GM13976 (cell line): ENCODE data around the gene MAU2.
"Not testable (repeated sequence)": the region's sequence is repeated elsewhere in the genome, so short reads cannot be mapped to it uniquely, and the experiment has no call there.

Source experiments
- DNase-seq: peaks from one replicate; pipeline ENCODE4 v3.0.0; 2012; ENCODE audit warnings: low spot score
- in situ Hi-C: fragments of 300-500 bp; cut with MboI; formaldehyde crosslinking; loops from one replicate; pipeline ENCODE4 v1.12.0; 2022; ENCODE audit warnings: low sequenced_read_pairs, mixed read lengths, inconsistent platforms; ENCODE audit not compliant: unreplicated experiment
- TF ChIP-seq, protein P1 (sequence below): IDR thresholded peaks from 2 replicates; pipeline ENCODE4 v1.5.1; 2012; ENCODE audit warnings: borderline replicate concordance, mild to moderate bottlenecking; ENCODE audit not compliant: insufficient read depth; ENCODE audit errors: extremely low read depth, missing control alignments, control extremely low read depth

The MAU2 gene

DNA sequence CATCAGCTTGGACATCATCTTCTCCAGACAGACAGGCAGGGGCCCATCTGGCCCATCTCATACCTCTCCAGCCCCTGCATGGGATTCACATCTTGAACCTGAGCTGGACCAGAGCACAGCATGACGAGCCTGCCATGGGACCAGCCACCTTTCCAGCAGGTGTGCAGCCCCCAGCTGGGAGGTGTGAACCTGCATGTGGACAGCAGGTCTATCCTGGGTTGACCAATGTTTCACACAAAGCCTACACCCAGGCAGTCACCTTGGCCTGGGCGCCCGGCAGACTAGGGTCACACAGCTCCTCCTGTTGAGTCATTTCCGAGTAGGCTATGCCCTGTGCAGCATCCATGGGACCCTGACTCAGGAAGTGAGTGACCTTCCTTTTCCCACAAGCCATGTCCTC, 41.4 kb downstream of the MAU2 start:
- in situ Hi-C loops: loop anchor here (25.0 kb wide), 1 partner anchor 275 kb away; the partner anchor contains the start of genes GMIP and LPAR2
- TF ChIP-seq, protein P1, sequence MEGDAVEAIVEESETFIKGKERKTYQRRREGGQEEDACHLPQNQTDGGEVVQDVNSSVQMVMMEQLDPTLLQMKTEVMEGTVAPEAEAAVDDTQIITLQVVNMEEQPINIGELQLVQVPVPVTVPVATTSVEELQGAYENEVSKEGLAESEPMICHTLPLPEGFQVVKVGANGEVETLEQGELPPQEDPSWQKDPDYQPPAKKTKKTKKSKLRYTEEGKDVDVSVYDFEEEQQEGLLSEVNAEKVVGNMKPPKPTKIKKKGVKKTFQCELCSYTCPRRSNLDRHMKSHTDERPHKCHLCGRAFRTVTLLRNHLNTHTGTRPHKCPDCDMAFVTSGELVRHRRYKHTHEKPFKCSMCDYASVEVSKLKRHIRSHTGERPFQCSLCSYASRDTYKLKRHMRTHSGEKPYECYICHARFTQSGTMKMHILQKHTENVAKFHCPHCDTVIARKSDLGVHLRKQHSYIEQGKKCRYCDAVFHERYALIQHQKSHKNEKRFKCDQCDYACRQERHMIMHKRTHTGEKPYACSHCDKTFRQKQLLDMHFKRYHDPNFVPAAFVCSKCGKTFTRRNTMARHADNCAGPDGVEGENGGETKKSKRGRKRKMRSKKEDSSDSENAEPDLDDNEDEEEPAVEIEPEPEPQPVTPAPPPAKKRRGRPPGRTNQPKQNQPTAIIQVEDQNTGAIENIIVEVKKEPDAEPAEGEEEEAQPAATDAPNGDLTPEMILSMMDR: no peak
- DNase-seq: no peak

DNA sequence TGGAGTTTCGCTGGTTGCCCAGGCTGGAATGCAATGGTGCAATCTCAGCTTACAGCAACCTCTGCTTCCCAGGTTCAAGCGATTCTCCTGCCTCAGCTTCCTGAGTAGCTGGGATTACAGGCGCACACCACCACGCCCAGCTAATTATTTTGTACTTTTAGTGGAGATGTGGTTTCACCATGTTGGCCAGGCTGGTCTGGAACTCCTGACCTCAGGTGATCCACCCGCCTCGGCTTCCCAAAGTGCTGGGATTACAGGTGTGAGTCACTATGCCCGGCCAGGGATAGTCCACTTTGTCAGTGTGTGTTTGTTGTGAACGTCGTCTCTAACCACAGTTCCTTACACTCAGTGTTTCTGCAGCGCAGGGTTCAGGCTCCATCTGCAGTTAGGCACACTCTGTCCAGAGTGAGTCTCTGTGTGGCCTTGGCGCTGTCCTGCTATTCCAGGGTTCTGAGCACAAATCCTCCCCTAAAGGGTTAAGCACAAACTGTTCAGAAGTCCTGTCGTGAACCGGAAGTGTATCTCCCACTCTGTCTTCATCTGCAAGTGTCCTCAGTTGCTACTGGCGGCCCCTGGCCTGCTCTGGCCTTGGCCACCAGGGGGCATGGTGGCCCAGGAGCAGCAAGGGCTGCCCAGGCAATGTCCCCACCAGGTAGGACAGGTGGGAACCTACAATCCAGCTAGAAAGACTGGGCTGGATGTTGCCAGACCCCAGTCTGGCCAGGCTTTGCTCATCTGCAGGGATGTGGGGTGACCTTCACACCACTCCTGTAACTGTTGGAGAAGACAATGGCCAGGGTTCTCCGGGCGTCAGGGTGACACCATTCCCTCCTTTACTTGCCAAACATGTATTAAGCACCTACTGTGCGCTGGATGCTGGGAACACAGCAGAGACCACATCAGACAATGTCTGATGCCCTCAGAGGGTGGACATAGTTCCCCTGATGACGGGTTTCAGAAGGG, 46.1 kb downstream of the MAU2 start:
- peak; percentile 84 for DNase-seq
- in situ Hi-C loops: loop anchor here (5.0 to 25.0 kb wide), 2 partner anchors 126 to 271 kb away; partner anchors contain the start of genes GMIP and LPAR2
- TF ChIP-seq, protein P1: peak; percentile 94

GRCh38 chr19:19368087-19368486, 47.5 kb downstream of the MAU2 start:
- in situ Hi-C loops: loop anchor here (5.0 to 25.0 kb wide), 2 partner anchors 124 to 269 kb away; partner anchors contain the start of genes GMIP and LPAR2
- TF ChIP-seq, protein P1: no peak
- DNase-seq: no peak

- TF ChIP-seq, protein P1: no peak
- no peak for DNase-seq
- in situ Hi-C loops: loop anchor here (25.0 kb wide), 1 partner anchor 266 kb away; the partner anchor contains the start of genes GMIP and LPAR2
These were observed 50.4 kb downstream of the MAU2 start for GRCh38 chr19:19371059-19371458.

DNA sequence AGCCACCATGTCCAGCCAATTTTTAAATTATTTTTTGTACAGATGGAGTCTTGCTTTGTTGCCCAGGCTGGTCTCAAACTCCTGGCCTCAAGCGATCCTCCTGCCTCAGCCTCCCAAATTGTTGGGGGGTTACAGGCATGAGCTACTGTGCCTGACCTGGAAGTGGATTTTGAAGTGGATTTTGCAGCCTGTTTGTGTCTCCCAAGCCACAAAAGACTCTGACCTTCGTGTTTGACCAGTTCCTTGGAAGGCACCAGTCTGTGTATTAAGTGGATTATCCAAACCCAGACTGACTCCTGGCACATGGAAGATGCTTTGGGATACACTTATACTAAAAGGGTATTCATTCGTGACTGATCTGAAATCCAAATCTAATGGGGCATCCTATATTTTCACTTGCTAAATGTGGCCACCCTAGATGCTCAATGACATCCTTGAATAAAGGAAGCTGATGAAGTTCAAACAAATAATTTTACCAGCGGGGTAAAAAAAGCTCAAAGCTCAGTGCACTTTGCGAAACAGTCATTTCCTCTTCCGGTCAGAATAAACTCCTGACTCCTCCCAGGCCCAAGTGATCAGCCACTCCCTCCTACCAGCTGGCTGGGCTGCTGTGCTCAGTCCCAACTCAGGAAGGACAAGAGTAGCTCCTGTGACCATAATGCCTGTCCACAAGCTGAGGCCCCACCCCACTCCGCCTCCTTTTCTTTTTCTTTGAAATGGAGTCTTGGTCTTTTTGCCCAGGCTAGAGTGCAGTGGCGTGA, 52.2 kb downstream of the MAU2 start:
- in situ Hi-C loops: loop anchor here (25.0 kb wide), 1 partner anchor 264 kb away; the partner anchor contains the start of genes GMIP and LPAR2
- peak; percentile 79 for DNase-seq
- TF ChIP-seq, protein P1: no peak

DNA sequence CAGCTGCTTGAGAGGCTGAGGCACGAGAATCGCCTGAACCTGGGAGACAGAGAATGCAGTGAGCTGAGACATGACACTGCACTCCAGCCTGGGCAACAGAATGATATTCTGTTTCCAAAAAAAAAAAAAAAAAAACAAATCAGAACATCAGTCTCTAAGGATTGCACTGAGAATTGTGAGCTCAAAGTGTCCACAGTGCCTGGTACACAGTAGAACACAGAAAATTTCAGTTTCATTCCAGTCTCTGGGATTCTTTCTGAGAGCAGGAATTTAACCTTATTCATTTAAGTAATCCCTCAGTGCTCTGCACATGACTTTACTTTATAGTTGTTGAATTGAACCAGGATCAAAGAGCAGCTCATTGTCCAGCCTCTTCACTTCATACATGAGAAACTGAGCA, 58.9 kb downstream of the MAU2 start:
- no peak for DNase-seq
- in situ Hi-C loops: no loop called here

DNA sequence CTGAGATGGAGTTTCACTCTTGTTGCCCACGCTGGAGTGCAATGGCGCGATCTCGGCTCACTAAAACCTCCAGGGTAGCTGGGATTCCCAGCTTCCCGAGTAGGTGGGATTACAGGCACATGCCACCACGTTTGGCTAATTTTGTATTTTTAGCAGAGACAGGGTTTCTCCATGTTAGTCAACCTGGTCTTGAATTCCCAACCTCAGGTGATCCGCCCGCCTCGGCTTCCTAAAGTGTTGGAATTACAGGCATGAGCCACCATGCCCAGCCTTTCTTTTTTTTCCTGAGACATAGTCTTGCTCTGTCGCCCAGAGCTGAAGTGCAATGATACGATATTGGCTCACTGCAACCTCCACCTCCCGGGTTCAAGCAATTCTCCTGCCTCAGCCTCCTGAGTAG, 59.7 kb downstream of the MAU2 start:
- DNase-seq, in situ Hi-C loops: not testable (repeated sequence)

More for the DNA sequence above, 58.9 kb downstream of the MAU2 start:
- TF ChIP-seq, protein P1: no peak
